Activated T-helper 17 cell treated with anti-CD3 and anti-CD28 coated beads, Interleukin-2, amount 50 U/mL, for 72 hours (primary cell): ENCODE measurements around the gene SPAG16. TPM values are rescaled to one million over a fixed set of nuclear protein-coding genes. Genes with fewer than 3 reads are reported as not detected.

Experiments
- ATAC-seq: fragments of 150-1000 bp; cut with Tn5 transposase; replicated peaks from 2 replicates; pipeline ENCODE4 v1.10.0; 2021; ENCODE audit warnings: mild to moderate bottlenecking, moderate library complexity
- H3K27ac Mint-ChIP-seq: one replicate; pipeline ENCODE4 v1.8.0; 2022; ENCODE audit warnings: mixed read lengths
- H3K27me3 Mint-ChIP-seq: one replicate; pipeline ENCODE4 v1.8.0; 2022; ENCODE audit warnings: mixed read lengths
- H3K36me3 Mint-ChIP-seq: one replicate; pipeline ENCODE4 v1.8.0; 2022; ENCODE audit warnings: low read depth, mild to moderate bottlenecking, mixed read lengths
- H3K4me1 Mint-ChIP-seq: one replicate; pipeline ENCODE4 v1.8.0; 2022; ENCODE audit warnings: mixed read lengths
- H3K4me3 Mint-ChIP-seq: one replicate; pipeline ENCODE4 v1.8.0; 2022; ENCODE audit warnings: mild to moderate bottlenecking, mixed read lengths
- H3K9me3 Mint-ChIP-seq: one replicate; pipeline ENCODE4 v1.8.0; 2022; ENCODE audit warnings: mixed read lengths
- total RNA-seq, 2 donors: library from RNA; stranded (reverse); gene quantifications; one replicate each; pipeline ENCODE4 v1.2.3, GENCODE V29; 2022

SPAG16 gene
- total RNA-seq, 2 donors from 2014 or later = 7.2 TPM

DNA sequence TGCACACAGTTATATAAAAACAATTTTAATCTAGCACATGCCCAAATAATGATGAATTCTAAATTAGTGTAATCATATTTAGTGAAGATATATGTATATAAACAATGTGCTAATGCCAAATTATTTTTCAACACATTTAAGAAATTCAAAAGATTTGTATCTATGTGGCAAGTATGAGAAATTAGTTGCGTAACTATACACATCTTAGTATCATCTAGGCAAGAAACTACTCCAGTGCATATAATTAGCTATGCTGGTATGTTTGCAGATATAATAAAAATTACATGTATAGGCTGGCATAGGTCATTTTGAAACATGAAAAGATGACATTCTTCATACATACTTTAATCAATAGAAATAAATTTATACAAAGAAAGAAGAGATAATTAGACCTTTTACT is 874.6 kb downstream of the SPAG16 start:
- ATAC-seq = no peak
- Mint-ChIP-seq H3K27me3 (no peaks in the 10 kb centered on the region), H3K27ac (no peak overlapping the region), H3K36me3 (no peaks in the 10 kb centered on the region), H3K9me3 (no peaks in the 10 kb centered on the region), H3K4me1 (no peaks in the 10 kb centered on the region), H3K4me3 (no peak overlapping the region)

DNA sequence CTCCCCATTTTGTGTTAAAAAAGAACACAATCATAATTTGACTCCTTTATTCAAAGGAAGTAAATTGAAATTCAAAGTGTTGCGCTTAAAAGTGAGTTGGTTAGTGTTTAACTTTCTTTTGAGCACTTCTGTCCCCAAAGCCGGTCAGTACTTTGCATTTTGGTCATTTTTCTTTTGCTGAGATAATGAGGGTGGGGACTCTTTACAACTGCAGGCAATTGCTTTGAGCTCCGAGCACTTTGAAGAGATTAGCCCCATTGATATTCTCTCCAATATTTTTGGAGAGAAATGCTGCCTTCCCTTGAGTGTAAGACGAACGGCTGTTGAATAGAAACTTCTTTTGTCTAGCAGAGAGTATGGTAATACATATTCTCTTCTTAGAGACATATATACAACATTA is 885.0 kb downstream of the SPAG16 start:
- Mint-ChIP-seq H3K9me3 (no peaks in the 10 kb centered on the region), H3K4me3 (no peak overlapping the region), H3K4me1 (no peaks in the 10 kb centered on the region), H3K27me3 (no peaks in the 10 kb centered on the region), H3K27ac (no peak overlapping the region), H3K36me3 (no peaks in the 10 kb centered on the region)
- ATAC-seq = no peak

DNA sequence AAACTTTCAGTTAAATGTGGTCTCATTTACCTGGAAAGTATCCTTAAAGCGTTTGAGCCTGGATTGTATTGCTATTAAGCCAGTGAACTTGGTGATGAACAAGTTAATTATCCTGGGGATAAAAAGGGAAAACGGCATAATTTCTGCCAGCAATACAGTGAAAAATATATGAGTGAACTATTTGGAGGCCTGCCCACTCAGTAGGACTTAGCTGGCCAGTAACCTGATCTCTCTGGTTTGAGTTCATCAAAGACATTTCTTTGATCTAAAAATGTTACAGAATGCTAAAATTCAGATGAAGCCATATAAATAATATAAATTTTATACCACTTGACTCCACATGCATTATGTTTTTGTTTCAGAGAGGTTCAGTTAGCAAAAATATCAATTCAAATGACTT is 885.5 kb downstream of the SPAG16 start:
- Mint-ChIP-seq H3K27me3 (no peaks in the 10 kb centered on the region), H3K36me3 (no peaks in the 10 kb centered on the region), H3K27ac (no peak overlapping the region), H3K4me1 (no peaks in the 10 kb centered on the region), H3K9me3 (no peaks in the 10 kb centered on the region), H3K4me3 (no peak overlapping the region)
- ATAC-seq = no peak

DNA sequence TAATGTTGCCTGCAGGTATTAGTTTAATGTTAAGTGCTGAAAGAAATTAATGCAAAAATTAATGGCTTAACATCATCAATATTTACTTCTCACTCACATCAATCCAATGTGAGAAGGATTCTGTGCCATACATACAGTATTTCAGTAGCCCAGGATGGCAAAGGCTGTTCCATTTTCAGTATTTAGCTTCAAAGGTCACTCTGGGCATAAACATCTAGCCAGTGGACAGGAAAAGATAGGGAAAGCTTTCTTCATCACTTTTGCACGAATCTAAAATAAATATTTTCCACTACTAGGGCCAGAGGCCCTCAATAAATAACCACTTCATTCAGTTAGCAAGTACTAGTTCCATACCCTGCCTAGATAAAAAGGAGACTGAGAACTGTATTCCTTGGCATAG is 890.3 kb downstream of the SPAG16 start:
- Mint-ChIP-seq H3K4me1 (no peaks in the 10 kb centered on the region), H3K27ac (no peak overlapping the region), H3K4me3 (no peak overlapping the region), H3K27me3 (no peaks in the 10 kb centered on the region), H3K9me3 (no peaks in the 10 kb centered on the region), H3K36me3 (no peaks in the 10 kb centered on the region)
- no peak for ATAC-seq

DNA sequence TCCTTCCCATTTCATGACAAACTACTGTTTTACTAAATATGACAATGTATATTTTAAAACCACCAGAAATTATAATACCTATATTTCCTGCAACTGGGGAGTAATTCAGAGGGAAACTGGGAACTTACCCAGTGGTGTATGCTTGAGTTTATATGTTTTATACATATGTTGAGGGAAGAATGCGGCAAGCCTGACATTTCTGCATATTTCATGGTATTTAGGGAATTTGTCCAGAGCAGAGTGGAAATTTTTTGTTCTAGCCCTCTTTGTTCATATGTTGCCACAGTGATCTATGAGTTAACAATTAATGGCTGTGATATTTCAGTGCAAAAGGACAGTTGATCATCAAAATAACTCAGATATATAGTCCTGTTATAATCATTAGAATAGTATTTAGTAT is 895.8 kb downstream of the SPAG16 start:
- ATAC-seq = no peak
- Mint-ChIP-seq H3K36me3 (no peaks in the 10 kb centered on the region), H3K4me1 (no peaks in the 10 kb centered on the region), H3K9me3 (no peaks in the 10 kb centered on the region), H3K27ac (no peak overlapping the region), H3K4me3 (no peak overlapping the region), H3K27me3 (no peaks in the 10 kb centered on the region)

DNA sequence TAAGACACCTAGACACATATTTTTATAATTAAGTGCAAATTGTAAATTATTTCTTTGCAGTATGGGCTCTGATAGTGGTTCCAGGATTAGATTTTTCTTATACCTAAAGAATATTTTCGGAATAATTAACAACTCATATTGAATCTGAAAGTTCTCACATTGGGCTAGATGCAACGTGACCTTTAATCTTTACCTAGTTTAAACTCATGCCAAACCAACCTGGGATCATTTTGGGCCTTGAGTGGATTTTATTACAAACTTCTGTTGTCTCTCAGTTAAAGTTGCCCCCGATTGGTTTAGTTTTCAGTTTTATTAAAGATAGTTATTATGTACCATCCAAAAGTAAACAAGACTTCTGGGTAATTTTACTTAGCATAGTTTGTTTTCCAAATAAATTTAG is 896.4 kb downstream of the SPAG16 start:
- ATAC-seq = no peak
- Mint-ChIP-seq H3K9me3 (no peaks in the 10 kb centered on the region), H3K4me3 (no peak overlapping the region), H3K27ac (no peak overlapping the region), H3K36me3 (no peaks in the 10 kb centered on the region), H3K4me1 (no peaks in the 10 kb centered on the region), H3K27me3 (no peaks in the 10 kb centered on the region)

DNA sequence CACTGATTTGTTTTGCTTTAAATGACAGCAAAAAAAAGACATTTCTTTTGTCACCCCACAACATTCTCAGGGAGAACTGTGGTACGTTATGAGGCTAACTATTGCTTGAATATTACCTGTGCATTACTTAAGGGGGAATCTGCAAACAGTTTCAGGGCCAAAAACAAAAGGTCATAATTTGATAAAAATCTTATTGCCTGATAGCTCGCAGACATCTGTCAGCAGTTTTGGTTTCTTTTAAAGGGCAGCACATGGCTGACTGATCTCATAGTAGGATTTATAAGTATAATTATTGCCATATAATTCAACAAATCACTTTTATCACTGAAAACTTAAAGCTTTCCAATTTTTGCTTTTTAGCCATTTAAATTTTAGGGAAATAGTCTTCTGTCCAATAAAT is 900.2 kb downstream of the SPAG16 start:
- H3K4me1 Mint-ChIP-seq = no peaks in the 10 kb centered on the region
- ATAC-seq = no peak
- H3K27ac Mint-ChIP-seq = no peak overlapping the region
- no peaks in the 10 kb centered on the region for H3K9me3 Mint-ChIP-seq
- no peaks in the 10 kb centered on the region for H3K36me3 Mint-ChIP-seq
- H3K27me3 Mint-ChIP-seq = no peaks in the 10 kb centered on the region
- no peak overlapping the region for H3K4me3 Mint-ChIP-seq

DNA sequence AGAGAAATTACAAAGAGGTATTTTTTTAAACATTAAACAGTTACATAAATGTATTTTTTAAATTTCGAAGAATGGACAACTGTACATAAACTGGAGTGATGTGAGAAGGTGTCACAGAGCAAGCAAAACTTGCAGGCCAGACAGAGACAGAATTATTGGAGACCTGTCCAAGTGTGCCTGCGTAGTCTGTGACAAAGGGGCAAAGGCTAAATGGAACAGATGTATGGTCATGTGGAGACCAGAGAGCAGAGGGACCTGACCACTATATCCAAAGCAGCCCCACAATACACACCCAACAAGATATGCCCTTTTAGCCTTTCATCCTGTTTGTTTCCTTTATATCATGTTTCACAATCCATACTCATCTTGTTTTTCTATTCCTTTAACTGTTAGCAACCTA is 901.3 kb downstream of the SPAG16 start:
- Mint-ChIP-seq H3K9me3 (no peaks in the 10 kb centered on the region), H3K27ac (no peak overlapping the region), H3K27me3 (no peaks in the 10 kb centered on the region), H3K4me3 (no peak overlapping the region), H3K4me1 (no peaks in the 10 kb centered on the region), H3K36me3 (no peaks in the 10 kb centered on the region)
- no peak for ATAC-seq

DNA sequence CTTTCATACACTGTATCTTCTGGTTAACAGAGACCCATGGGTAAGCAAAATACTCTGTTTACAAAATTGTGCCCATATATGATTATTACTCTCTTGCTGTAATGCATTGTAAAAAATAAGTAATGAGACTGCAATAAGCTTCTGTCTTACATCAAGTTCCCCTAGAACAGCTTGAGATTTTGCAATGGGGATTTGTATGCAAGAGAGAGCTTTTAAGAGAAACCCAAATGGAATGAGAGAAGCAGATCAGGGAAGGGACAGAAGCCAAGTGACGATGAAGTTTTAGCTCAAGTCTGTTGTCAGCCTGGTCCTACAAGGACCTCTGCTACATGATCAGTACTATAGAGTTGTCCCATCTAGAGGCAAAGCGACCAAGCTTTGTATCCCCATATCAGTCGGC is 908.4 kb downstream of the SPAG16 start:
- no peaks in the 10 kb centered on the region for H3K27me3 Mint-ChIP-seq
- no peaks in the 10 kb centered on the region for H3K36me3 Mint-ChIP-seq
- no peak overlapping the region for H3K4me3 Mint-ChIP-seq
- ATAC-seq = no peak
- no peak overlapping the region for H3K27ac Mint-ChIP-seq
- H3K4me1 Mint-ChIP-seq = no peaks in the 10 kb centered on the region
- no peaks in the 10 kb centered on the region for H3K9me3 Mint-ChIP-seq

DNA sequence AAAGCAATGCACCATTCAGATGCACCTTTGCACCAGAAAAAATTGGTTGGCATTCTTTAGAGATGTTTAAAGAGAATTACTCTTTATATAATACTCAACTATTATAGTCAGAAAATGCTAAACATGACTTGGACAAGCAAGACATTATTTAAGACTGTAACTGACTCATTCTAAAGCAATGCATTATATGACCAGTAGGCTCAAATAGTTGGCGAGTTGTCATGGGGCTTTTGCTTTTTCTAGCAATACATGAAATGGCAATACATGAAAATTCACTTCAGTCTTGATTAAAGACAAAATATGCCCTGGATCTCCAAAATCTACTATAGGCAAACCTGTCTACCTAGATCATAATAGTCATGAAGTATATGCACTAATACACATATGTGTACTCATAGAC is 909.7 kb downstream of the SPAG16 start:
- no peaks in the 10 kb centered on the region for H3K27me3 Mint-ChIP-seq
- no peak overlapping the region for H3K27ac Mint-ChIP-seq
- ATAC-seq = no peak
- H3K9me3 Mint-ChIP-seq = no peaks in the 10 kb centered on the region
- no peaks in the 10 kb centered on the region for H3K36me3 Mint-ChIP-seq
- no peaks in the 10 kb centered on the region for H3K4me1 Mint-ChIP-seq
- no peak overlapping the region for H3K4me3 Mint-ChIP-seq

DNA sequence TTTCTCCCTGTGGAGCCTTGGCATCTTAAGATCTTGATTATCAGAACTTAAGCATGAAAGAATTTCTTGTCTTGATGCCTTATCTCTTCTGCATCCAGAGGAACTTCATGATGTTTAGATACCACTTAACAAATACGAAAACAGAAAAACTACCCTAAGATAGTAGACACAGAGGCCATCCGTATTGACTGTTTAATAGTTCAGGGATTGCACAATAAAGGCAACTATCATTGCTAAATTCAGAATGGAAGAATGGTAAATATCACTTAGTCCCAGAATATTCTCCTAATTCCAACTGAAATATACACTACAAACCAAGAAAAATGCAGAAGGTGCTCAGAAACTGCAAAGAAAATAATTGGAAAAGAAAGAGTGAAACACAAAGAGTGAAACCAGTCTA is 912.0 kb downstream of the SPAG16 start:
- H3K9me3 Mint-ChIP-seq = peaks cover 3% of the 10 kb centered on the region
- H3K27me3 Mint-ChIP-seq = no peaks in the 10 kb centered on the region
- no peak for ATAC-seq
- no peaks in the 10 kb centered on the region for H3K4me1 Mint-ChIP-seq
- no peaks in the 10 kb centered on the region for H3K36me3 Mint-ChIP-seq
- no peak overlapping the region for H3K4me3 Mint-ChIP-seq
- H3K27ac Mint-ChIP-seq = no peak overlapping the region

DNA sequence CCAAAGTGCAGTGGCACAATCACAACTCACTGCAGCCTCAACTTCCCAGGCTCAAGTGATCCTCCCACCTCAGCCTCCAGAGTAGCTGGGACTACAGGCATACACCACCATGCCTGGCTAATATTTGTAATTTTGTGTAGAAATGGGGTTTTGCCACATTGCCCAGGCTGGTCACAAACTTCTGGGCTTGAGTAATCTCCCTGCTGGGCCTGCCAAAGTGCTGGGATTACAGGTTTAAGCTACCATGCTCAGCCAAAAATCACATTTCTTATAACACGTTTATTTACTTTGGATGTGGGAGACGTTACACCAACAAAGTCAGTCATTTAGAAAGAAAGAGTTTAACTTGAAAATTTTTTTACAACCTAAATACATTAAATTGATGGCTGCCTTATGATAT is 917.6 kb downstream of the SPAG16 start:
- Mint-ChIP-seq H3K27ac (no peak overlapping the region), H3K4me3 (no peak overlapping the region), H3K27me3 (no peaks in the 10 kb centered on the region), H3K9me3 (peaks cover 3% of the 10 kb centered on the region), H3K36me3 (no peaks in the 10 kb centered on the region), H3K4me1 (no peaks in the 10 kb centered on the region)
- no peak for ATAC-seq

DNA sequence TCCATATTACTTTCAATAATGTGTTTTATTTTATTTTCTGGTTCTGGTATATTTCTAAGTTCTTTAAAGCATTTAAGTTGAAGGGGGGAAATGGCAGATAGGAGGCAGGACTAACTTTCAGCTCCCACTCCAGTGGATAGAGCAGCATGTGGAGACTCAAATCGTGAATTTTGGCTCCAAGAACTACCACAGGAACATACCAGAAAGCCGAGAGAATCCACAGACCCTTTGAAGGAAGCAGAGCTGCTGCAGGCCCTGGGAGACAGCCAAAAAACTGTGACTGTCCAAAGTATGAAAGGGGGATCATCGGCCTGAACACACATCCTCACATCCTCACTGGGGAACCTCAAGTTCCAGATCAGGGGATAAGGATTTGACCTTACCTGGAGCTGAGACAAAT is 919.0 kb downstream of the SPAG16 start:
- Mint-ChIP-seq H3K27ac (no peak overlapping the region), H3K9me3 (peaks cover 3% of the 10 kb centered on the region), H3K27me3 (no peaks in the 10 kb centered on the region), H3K4me3 (no peak overlapping the region), H3K36me3 (no peaks in the 10 kb centered on the region), H3K4me1 (no peaks in the 10 kb centered on the region)
- no peak for ATAC-seq

DNA sequence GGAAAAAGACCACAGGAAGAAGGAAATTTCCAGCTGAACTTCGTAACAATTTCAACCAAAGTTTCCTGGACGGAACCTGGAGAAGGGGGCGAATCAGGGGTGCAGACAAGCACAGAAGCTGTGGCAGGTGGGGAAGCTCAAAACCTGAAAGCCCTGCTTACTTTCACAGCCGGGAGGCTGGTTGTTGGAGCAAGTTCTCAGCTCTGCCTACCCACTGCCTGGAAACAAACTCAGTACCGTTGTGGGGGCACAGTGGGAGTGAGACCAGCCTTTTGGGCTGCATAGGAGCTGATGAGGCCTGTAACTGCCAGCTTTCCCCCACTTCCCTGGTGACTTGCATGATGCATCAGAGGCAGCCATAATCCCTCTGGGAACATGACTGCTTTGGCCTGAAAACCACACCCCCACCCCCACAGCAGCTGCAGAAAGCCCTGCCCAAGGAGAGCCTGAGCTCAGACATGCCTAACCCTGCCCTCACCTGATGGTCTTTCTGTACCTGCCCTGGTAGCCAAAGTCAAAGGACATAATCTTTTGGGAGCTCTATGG is 919.6 kb downstream of the SPAG16 start:
- peaks cover 3% of the 10 kb centered on the region for H3K9me3 Mint-ChIP-seq
- H3K4me3 Mint-ChIP-seq = no peak overlapping the region
- H3K4me1 Mint-ChIP-seq = no peaks in the 10 kb centered on the region
- no peaks in the 10 kb centered on the region for H3K36me3 Mint-ChIP-seq
- no peaks in the 10 kb centered on the region for H3K27me3 Mint-ChIP-seq
- ATAC-seq = no peak
- no peak overlapping the region for H3K27ac Mint-ChIP-seq

DNA sequence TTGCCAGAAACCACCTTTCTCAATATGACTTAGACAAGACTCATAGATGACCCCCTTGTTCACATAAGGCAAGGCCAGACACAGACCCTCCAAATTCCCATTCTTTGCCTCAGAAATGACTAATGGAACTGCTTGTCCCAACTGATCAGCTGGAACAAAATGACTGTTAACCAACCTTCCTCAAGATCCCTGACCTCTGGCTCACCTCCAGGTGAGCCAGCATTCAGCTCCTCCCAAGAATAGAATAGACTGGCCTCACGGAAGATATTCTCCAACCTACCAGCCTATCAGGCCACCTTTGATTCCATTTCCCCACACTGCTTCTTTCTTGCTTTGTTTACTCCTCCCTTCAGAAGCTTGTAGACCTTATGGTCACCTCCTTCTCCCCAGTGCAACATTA is 930.8 kb downstream of the SPAG16 start:
- Mint-ChIP-seq H3K9me3 (no peaks in the 10 kb centered on the region), H3K27me3 (no peaks in the 10 kb centered on the region), H3K36me3 (no peaks in the 10 kb centered on the region), H3K4me1 (no peaks in the 10 kb centered on the region), H3K27ac (no peak overlapping the region), H3K4me3 (no peak overlapping the region)
- no peak for ATAC-seq

DNA sequence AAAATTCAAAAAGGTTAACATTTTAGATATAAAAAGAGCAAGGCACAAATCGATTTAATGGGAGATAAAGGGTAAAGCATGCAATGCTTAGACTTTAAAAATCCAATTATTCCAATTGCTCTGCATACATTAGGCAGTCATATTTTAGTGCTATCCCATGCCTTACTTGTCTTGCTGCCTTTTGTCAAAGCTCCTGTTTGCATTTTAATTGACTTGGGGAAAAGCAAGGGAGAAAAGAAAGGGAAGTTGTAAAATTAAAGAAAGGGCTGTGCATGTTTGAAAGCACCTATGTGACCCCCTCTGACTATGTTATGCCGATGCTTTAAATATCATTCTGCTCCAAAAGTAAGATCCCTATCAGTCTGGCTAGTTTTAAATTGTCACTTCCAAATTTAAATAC is 932.9 kb downstream of the SPAG16 start:
- no peaks in the 10 kb centered on the region for H3K27me3 Mint-ChIP-seq
- H3K36me3 Mint-ChIP-seq = no peaks in the 10 kb centered on the region
- no peak overlapping the region for H3K4me3 Mint-ChIP-seq
- no peak for ATAC-seq
- no peak overlapping the region for H3K27ac Mint-ChIP-seq
- no peaks in the 10 kb centered on the region for H3K9me3 Mint-ChIP-seq
- no peaks in the 10 kb centered on the region for H3K4me1 Mint-ChIP-seq
